NB4 (cell line): Measurements from ENCODE around the gene PKIG.

Experiments used
- DNase-seq: peaks from one replicate; pipeline ENCODE4 v3.0.0; 2010; ENCODE audit warnings: low read depth
- H3K4me3 ChIP-seq: one replicate; pipeline ENCODE4 v1.5.1; 2011; ENCODE audit warnings: mild to moderate bottlenecking, low read depth, low read length, moderate library complexity
- CTCF ChIP-seq: IDR thresholded peaks from one replicate; pipeline ENCODE4 v1.5.1; 2012; ENCODE audit warnings: low read depth, low read length
- MAX ChIP-seq: IDR thresholded peaks from 2 replicates; pipeline ENCODE4 v1.6.1; 2011; ENCODE audit warnings: low read depth, low read length
- MYC ChIP-seq: IDR thresholded peaks from 2 replicates; pipeline ENCODE4 v1.6.1; 2011; ENCODE audit warnings: low read depth, low read length
- POLR2A ChIP-seq: IDR thresholded peaks from 2 replicates; pipeline ENCODE4 v1.6.1; 2011; ENCODE audit warnings: mild to moderate bottlenecking; ENCODE audit not compliant: insufficient read length; ENCODE audit errors: extremely low read depth

PKIG gene

GRCh38 chr20:44589537-44589936 is 7.2 kb downstream of the PKIG start:
- H3K4me3 ChIP-seq: no peak overlapping the region
- TF ChIP-seq CTCF (no peak), POLR2A (no peak), MAX (no peak), MYC (no peak)
- DNase-seq: no peak

GRCh38 chr20:44590980-44591778 is 8.8 kb downstream of the PKIG start:
- no peak overlapping the region for H3K4me3 ChIP-seq
- DNase-seq: peak; percentile 34
- TF ChIP-seq POLR2A (no peak), MAX (no peak), CTCF (no peak), MYC (no peak)

GRCh38 chr20:44592366-44592765 is 10.0 kb downstream of the PKIG start:
- DNase-seq: no peak
- H3K4me3 ChIP-seq: no peak overlapping the region
- TF ChIP-seq MYC (no peak), CTCF (no peak), MAX (no peak), POLR2A (no peak)

- TF ChIP-seq CTCF (no peak), POLR2A (no peak), MYC (no peak), MAX (no peak)
- H3K4me3 ChIP-seq: no peak overlapping the region
- peak; percentile 24 for DNase-seq
Observed at GRCh38 chr20:44593751-44594150, 11.4 kb downstream of the PKIG start.

GRCh38 chr20:44594730-44595129 is 12.4 kb downstream of the PKIG start:
- TF ChIP-seq POLR2A: no peak
- no peak for TF ChIP-seq CTCF
- no peak for TF ChIP-seq MAX
- no peak for TF ChIP-seq MYC
- no peak overlapping the region for H3K4me3 ChIP-seq
- peak; percentile 48 for DNase-seq
